CD4-positive, alpha-beta T cell treated with Interleukin-17A for 1 hour (primary cell): ENCODE results near the gene EPHA2.
"Not testable (repeated sequence)": the region's sequence is repeated elsewhere in the genome, so short reads cannot be mapped to it uniquely, and the experiment has no call there.

ENCODE experiments used
- DNase-seq: peaks from one replicate; pipeline ENCODE4 v3.0.0-alpha.2; 2020

Gene EPHA2

DNA sequence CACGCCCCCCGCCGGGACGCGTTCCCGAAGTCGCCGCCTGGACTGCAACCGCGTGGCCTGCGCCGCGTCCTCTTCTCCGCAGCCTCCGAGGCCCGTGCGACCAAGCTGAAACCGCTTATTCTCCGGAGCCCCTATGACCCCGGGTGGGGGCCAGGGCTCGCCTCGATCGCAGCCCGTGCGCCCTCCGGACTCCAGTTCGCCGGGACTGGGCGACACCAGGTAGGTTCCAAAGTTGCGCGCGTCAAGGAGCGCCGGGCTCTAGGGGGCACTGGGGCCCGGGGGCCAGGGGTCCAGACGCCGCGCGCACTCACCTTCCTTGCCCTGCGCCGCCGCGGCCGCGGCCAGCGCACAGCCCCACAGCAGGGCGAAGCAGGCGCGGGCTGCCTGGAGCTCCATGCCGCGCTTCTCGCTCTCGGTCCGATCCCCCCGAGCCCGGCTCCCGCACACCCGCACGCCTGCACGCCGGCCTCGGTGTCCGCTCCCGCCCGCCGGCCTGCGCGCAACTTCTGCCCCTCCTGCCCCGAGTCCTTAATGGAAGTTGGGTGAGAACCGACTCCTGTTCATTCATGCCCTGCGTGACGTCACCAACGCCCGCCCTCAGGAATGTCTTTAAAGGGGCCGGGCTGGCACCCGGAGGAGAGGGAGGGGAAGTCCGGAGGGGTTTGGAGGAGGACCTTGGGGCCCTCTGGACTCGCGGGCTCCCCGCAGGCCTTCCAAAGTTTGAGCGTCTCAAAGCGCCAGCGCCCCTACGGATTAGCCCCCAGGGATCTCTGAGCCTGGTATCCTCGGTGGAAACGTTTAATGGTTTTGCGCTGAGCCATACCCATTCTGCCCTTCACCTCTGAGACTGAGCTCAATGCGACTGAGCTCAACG lies at the start of gene EPHA2:
TSS of gene EPHA2 (minus strand) at position 533 of the 874 bp plus-strand sequence. CDS start at position 396, 137 bp downstream.
- DNase-seq: no peak

DNA sequence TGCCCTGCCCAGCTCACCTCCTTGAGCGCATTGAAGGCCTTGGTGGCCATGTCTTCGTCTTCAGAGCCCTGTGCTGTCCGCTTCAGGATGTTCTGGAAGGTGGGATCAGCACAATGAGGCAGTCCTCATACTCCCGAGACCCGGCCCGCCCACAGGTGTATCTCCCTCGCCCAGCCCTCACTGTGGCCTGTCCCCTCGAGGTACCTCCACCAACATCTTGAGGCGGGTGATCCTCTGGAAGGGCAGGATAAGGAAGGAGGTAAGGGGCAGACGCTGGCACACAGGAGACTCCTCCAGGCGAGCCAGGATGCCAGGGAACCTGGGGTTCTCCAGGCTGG lies 49.4 kb upstream of the EPHA2 start:
- DNase-seq: no peak

DNA sequence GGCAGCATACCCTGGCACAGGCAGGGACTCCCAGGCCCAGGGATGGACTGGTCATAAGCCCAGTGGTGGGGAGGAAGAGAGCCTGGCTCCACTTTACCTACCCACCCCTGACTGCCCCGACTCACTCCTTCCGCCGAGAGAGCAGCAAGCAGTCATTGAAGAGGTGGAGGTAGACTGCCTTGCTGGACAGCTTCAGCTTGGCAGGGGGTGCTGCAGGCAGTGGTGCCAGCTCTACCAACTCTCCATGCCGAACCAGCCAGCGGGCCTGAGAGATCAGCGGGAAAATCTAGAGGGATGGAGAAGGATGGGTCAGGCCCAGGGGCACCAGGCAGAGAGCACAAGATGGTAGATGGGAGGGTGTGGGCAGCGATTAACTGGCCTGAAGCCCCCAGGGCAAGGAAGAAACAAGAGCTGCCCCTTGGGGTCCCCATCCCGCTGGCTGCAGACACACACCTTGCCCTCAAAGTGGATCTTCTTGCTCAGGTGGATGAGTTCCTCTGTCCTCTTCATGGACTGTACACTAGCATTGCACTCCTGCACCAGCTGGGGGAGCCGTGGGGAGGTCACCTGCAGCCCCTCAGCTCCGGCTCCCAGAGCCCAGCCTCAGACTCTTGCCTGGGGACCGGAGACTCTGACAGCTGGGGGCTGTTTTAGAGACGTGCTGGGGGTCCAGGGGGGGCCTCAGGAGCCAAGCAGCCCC lies 48.9 kb upstream of the EPHA2 start:
- DNase-seq: peak; percentile 25

DNA sequence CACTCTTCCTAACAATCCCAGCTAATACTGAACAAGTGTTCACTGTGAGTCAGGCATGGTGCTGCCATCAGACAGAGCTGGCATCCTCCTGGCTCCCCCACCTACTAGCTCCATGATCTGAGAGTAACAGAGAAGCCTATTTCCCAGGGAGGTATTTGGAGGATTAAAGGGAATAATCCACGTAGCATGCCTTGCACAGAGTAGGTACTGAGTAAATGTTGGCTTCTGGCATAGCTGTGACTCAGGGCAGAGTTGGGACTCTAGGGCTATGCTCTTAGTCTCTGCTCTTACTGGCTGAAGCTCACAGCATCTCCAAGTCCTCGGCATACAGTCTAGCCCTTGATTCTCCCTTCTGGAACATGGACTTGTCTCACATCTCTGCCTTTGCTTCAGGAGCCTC lies 48.3 kb upstream of the EPHA2 start:
- no peak for DNase-seq

DNA sequence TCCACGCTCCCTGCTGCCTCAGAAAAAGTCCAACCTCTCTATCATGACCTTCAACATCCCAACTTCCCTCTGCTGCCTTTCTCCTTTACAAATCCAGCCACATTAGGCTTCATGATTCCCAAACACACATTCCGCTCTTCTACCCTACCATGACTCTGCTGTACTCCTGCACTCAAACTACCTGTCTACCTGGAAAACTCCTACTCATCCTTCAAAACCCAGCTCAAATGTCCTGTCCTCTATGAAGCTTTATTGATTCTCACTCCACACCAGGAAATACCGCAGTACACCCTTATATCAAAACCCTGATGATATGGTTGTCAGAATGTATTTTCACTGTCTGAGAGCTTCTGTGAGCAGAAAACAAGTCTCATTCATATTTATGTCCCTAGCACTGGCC lies 47.7 kb upstream of the EPHA2 start:
- no peak for DNase-seq

DNA sequence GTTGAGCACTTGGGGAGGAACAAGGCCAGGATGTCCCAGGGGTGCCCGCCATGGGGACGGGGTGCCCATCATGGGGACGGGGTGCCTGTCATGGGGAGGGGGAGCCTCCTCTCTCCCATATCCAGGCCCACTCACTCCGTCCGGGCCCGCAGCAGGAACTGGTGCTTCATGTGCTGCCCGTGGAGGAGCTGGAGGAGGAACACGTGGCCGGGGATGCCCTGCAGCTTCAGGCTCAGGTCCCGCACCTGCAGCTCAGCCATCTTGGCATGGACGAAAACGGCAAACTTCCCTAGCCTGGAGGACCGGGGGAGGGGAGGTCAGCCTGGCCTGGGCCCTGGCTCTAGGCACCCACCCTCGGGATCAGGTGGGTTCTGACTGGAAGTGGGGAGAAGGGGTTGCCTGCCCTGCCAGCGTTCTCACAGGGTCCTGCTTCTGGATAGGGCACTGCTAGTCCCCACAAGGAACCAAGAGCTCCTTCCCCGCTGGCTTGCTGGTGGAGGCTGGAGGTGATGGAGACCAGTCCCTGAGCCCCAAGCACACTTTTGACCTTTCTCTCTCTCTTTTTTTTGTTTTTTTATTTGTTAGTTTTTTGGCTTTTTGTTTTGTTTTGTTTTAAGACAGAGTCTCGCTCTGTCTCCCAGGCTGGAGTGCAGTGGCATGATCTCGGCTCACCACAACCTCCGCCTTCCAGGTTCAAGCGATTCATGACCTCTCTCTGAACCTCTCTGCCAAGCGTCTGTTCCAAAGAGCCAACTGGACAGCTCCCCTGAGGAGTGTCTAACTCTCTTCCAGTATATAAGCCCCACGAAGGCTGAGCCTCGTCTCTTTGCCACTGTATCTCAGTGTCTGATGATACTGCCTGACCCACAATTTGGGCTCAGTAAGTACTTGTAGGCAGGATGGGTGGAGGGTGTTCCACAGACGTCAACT lies 46.7 kb upstream of the EPHA2 start:
- DNase-seq: no peak

DNA sequence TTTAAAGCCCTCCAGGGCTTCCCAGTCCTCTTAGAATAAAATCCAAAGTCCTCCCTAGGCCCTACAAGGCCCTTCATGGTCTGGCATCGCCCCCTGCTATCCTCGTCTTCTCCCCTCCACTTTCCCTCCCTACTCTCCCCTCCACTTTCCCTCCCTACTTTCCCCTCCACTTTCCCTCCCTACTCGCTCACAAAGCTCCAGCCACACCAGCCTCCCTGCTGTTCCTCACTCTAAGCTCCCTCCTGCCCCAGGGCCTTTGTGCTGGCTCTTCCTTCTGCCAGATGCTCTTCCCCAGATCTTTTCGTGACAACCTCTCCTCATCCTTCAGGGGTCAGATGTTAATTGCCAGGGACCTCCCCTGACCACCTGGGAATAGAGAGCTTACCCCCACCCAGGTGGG lies 43.8 kb upstream of the EPHA2 start:
- DNase-seq: no peak

DNA sequence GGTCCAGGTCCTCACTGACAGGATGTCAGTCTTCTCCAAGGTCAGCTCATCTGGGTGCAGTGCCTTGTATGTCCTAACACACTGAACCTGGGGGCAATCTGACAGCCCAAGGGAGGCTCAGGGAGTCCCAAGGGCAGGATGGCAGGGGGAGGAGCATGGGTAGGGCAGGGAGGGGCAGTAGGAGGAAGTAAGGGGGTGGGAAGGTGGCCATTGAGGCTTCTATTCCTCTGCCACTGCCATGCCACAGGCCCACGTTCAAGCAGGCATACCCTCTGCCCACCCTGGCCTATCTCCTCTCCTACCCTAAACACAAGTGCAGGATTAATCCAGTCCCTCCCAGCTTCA lies 43.3 kb upstream of the EPHA2 start:
- DNase-seq: no peak

DNA sequence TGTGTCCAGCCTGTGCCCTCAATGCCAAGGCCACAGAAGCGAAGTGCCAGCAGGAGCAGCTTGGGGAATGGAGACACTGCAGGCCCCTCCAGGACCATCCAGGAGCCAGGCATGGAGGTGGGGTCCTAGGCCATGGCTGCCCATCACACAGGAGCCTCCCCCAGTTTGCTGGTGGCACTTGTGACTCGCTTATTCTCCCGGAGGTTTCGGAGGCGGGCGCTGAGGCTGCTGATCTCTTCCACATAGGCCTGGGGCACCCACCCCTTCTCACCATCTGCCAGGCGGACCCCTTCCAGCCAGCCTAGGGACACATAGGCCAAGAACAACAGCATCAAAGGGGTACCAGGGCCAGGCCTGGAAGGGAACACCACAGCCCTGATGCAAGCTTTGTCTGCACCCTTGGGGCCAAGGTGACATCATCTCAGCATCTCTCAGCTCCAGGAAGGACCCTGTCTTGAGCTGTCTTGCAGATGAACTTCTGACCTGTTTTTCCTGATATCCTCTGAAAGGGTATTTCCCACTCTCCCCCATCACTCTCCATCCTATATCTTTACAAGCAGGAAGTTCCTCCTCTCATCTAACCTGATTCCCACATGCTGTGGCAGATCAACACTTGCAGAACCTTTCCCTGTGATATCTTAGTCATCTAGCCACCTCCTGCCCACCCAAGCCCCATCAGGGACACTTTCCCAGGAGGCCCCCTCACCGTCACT lies 42.7 kb upstream of the EPHA2 start:
- no peak for DNase-seq

DNA sequence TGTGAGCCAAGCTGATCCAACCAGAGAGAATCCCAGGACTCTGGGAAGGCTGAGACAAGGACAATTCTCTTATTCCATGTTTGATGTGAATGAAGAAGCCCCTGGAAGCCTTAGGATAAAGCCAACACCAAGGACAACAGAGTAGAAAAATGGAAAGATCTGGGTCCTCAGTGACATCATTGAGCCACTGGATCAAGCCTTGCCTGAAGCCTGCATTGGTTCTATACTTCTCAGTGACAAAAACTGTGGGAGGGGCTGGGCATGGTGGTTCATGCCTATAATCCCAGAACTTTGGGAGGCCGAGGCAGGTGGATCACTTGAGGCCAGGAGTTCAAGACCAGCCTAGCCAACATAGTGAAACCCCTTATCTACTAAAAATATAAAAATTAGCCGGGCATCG lies 41.0 kb upstream of the EPHA2 start:
- no peak for DNase-seq

DNA sequence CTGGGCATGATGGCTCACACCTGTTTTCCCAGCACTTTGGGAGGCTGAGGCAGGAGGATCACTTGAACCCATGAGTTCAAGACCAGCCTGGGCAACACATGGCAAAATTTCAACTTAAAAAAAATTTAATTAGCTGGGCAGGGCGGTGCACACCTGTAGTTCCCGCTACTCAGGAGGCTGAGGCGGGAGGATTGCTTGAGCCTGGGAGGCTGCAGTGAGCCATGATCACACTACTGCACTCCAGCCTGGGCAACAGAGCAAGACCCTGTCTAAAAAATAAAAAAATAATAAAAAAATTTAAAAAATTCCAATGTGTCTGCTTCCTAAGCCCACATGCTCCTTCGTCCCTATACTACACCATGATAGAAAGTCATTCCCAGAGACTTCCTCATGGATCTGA lies 40.3 kb upstream of the EPHA2 start:
- not testable (repeated sequence) for DNase-seq

DNA sequence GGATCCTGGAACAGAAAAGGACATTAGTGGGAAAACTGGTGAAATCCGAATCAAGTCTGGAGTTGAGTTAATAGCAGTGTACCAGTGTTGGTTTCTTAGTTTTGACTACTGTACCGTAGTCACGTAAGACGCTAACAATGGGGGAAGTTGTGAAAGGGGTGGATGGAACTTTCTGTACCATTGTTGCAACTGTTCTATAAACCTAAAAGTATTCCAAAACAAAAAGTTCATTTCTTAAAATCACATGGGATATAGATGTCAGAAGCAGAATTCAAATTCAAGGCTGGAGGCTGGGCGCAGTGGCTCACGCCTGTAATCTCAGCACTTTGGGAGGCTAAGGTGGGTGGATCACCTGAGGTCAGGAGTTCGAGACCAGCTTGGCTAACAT lies 39.6 kb upstream of the EPHA2 start:
- no peak for DNase-seq

DNA sequence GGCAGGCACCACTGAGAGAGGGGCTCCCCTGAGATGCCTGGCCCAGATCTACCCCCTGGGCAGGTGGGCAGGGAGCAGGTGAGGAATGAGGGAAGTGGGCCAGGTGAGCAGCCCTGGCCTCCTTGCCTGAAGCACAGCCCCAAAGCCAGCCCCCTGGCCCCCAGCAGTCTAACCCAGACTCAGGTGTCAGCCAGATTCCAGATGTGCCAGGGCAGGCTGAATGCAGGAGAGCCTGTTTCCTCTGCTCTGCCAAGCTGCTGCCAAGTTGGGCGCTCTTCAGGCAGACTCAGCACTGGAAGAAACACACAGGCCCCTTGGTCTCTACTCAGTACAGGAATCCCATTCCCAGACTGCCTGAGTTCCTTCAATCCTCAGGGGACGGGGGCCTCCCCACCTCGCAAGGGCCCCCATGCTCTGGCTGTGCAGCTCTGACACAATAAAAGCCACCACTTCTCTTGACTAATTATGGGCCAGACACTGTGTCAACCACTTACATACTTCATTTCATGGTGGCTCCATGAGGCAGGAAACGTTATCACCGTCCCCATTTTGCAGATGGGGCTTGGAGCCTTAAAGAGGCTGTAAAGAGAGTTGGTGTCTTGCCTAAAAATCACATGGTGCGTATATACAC lies 36.2 kb upstream of the EPHA2 start:
- DNase-seq: no peak

DNA sequence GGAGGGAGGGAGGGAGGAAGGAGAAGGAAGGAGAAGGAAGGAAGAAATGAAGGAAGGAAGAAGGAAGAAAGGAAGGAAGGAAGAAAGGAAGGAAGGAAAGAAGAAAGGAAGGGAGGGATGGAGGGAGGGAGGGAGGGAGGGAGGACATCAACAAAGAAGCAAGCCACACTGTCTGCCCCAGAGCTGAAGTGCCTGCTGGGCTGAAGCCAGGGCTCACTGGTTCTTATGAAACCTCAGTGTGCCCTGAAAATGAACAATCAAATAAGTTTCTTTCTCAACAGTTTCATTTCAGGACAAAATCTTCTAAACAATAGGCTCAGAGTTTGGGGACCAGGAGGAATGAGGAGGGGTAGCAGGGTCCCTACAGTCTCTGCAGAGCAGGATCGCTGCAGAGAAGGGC lies 35.4 kb upstream of the EPHA2 start:
- DNase-seq: no peak

DNA sequence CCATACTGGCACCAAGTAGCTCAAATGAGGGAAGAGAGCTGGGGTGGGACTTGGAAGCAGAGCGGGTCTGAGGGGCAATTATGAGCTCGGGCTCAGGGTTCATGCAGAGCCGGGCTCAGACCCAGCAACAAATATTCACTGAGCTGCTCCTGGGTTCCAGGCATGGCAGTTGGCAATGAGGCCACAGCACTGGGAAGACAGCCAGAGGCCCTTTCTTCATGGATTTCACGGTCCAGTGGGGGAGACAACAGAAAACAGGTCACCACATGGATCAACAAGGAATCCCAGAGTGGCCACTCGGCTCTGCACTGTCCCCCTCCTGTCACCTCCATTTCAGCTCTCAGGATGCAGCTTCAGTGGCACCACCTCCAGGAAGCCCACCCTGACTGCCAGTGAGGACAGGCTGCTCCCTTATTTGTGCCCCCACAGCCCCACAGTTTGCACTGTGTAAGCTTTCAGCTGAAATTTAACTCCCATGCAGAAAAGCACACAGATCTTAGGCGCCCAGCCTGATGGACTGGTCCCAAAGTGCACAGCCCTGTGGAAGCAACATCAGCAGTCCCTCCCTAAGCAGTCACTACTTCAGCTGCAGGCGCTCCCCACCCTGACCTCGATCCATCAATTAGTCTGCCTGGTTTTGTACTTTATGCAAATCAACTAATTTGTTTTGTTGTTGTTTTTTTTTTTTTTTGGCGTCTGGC lies 34.2 kb upstream of the EPHA2 start:
- no peak for DNase-seq

DNA sequence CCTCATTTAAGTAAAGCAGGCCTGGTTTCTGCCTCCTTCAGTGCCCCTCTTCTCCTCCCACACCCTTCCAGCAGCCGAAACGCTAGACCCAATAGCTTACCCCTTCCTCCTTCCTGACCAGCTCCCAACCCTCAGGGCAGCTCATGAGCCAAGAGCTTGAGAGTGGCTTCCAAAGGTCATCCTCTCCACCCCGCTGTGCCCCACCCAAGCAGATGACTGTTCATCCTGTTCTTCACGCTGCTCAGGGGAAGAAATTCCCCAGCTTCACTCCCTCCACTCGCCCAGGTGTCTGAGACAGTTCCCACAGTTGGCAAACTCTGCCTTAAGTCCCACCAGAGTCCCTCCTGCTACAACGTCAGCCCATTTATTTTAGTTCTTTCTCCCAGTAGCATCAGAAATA lies 33.1 kb upstream of the EPHA2 start:
- no peak for DNase-seq

DNA sequence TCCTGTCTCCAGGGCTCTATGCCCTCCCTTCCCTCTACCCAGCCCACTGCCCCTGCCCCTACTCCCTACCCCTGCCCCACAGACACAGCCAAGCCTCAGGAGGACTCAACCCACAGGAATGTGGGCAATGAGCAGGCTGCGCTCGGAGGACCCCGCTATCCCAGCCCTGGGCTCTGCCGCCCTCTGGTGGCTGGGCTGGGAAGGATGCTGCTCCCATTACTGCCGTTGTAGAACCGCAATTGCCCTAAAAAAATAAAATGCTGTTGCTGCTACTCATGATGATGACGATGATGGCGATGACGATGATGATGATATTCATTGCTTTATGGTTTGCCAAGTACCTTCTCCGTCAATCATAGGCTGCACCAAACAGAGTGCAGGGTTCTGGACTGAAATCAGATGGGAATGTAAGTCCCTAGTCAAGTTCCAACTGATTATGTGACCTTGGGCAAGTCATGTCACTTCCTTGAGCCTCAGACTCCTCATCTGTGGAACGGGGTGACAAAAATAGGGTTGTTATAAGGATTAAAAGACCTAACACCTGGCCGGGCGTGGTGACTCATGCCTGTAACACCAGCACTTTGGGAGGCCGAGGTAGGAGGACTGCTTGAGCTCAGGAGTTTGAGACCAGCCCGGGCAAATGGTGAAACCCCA lies 32.0 kb upstream of the EPHA2 start:
- DNase-seq: peak; percentile 79

DNA sequence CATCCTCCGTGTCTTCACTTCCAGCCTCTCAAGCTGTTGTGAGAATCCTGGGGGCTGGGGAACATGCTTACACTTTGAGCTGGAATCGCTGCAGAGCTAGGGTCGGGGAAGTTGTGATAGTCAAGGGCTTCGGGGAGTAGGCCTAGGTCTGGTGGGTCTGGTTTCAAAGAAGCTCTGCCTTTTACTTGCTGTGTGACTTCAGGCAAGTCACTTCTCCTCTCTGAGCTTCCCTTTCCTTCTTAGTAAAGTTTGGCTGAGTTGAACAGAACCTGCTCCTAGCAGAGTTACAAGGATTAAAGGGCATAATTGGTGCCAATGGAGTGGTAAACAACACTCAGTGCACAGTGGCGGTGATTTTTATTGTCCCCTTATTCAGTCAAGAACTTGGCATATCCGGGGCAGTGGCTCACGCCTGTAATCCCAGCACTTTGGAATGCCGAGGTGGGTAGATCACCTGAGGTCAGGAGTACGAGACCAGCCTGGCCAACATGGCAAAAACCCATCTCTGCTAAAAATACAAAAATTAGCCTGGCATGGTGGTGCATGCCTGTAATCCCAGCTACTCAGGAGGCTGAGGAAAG lies 30.9 kb upstream of the EPHA2 start:
- no peak for DNase-seq

DNA sequence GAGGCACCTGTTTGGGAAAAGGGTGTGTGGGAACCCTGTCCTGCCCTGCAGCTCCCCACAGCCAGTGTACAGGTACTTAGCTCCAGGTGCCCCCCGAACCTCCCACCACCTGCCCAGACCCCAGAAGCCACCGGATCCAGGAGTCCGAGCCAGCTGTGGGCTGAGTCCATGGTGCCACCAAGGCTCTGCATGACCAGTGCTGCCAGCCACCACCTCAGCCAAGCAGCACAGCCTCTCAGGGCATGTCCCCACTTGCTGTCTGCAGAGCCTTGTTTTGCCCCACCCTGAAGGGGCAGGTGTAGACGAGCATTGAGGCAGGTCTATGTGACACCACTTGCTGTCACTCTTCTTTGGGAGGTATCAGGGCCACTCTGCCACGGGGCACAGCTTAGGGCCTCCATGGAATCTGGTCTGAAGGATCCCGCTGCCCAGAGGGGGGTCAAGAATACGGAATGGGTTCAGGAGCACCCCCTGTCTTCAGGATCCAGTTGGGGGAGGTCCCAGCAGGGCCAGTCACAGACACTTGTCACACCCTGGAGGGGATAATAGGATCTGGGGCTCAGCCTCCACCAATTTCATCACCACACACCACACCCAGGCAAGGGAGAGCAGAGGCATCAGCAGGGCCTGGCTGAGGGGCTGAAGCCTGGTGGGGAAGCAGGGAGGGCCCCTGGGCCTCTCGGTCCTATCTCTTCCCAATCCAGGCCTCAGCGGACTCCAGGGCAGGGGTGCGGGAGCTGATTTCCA lies 28.9 kb upstream of the EPHA2 start:
- no peak for DNase-seq
